Mucosa of gallbladder (tissue), 1 donor: Measurements from ENCODE around the gene MACROD2. TPM values are rescaled to one million over a fixed set of nuclear protein-coding genes. Genes with fewer than 3 reads are reported as not detected.
A peak's percentile ranks its signal among the peaks of the same experiment; 100 is the strongest.
"Not testable (repeated sequence)": the region's sequence is repeated elsewhere in the genome, so short reads cannot be mapped to it uniquely, and the experiment has no call there.

ENCODE experiments used
- DNase-seq: peaks from one replicate; pipeline ENCODE4 v3.0.0-alpha.2; 2020; ENCODE audit warnings: low spot score
- total RNA-seq: library from RNA; stranded (reverse); gene quantifications from one replicate; pipeline ENCODE4 v1.2.1, GENCODE V29; 2021
- donor health status: DM: no; HTN: no; CAD: no.

MACROD2 gene
- total RNA-seq, 1 donor from 2014 or later: 7.5 TPM

GRCh38 chr20:14467104-14467827 is 471.9 kb downstream of the MACROD2 start:
- not testable (repeated sequence) for DNase-seq

GRCh38 chr20:14470231-14470899 is 475.0 kb downstream of the MACROD2 start:
- DNase-seq: peak; percentile 77

- no peak for DNase-seq
Observed at GRCh38 chr20:14470977-14471661, 475.8 kb downstream of the MACROD2 start.

GRCh38 chr20:14477125-14477524 is 481.8 kb downstream of the MACROD2 start:
- no peak for DNase-seq

- no peak for DNase-seq
Observed at GRCh38 chr20:14478126-14478525, 482.8 kb downstream of the MACROD2 start.

GRCh38 chr20:14481863-14482262 is 486.5 kb downstream of the MACROD2 start:
- DNase-seq: no peak

GRCh38 chr20:14488212-14488611 is 492.9 kb downstream of the MACROD2 start:
- no peak for DNase-seq

- no peak for DNase-seq
Observed at GRCh38 chr20:14488756-14489479, 493.6 kb downstream of the MACROD2 start.

- no peak for DNase-seq
Observed at GRCh38 chr20:14489544-14489943, 494.2 kb downstream of the MACROD2 start.

- DNase-seq: no peak
Observed at GRCh38 chr20:14491436-14491835, 496.1 kb downstream of the MACROD2 start.

- DNase-seq: no peak
Observed at GRCh38 chr20:14493408-14493807, 498.1 kb downstream of the MACROD2 start.

- no peak for DNase-seq
Observed at GRCh38 chr20:14494355-14494754, 499.0 kb downstream of the MACROD2 start.

- no peak for DNase-seq
Observed at GRCh38 chr20:14495066-14495465, 499.8 kb downstream of the MACROD2 start.

- no peak for DNase-seq
Observed at GRCh38 chr20:14497004-14497403, 501.7 kb downstream of the MACROD2 start.

GRCh38 chr20:14498772-14499171 is 503.5 kb downstream of the MACROD2 start:
- no peak for DNase-seq

- no peak for DNase-seq
Observed at GRCh38 chr20:14505476-14505875, 510.2 kb downstream of the MACROD2 start.

GRCh38 chr20:14507711-14508110 is 512.4 kb downstream of the MACROD2 start:
- DNase-seq: no peak

- no peak for DNase-seq
Observed at GRCh38 chr20:14510341-14510740, 515.0 kb downstream of the MACROD2 start.

- no peak for DNase-seq
Observed at GRCh38 chr20:14512839-14513238, 517.5 kb downstream of the MACROD2 start.

- DNase-seq: no peak
Observed at GRCh38 chr20:14518648-14519047, 523.3 kb downstream of the MACROD2 start.

- no peak for DNase-seq
Observed at GRCh38 chr20:14521016-14521415, 525.7 kb downstream of the MACROD2 start.

- no peak for DNase-seq
Observed at GRCh38 chr20:14521436-14521835, 526.1 kb downstream of the MACROD2 start.
